ENCODE results near the gene ROR1.
A peak's percentile ranks its signal among the peaks of the same experiment; 100 is the strongest.

ROR1 gene

GRCh38 chr1:64117492-64117891 is 343.7 kb downstream of the ROR1 start:
- DNase-seq (ENCODE audit: low read depth), result no peak
- no peak for TF ChIP-seq CTCF (conservative IDR thresholded peaks at IDR 0.05; ENCODE audit: low read depth, low read length)
- H3K4me3 ChIP-seq (ENCODE audit: low read depth, low read length), result no peak overlapping the region

GRCh38 chr1:64121766-64122385 is 348.1 kb downstream of the ROR1 start:
- no peak for TF ChIP-seq CTCF (conservative IDR thresholded peaks at IDR 0.05; ENCODE audit: low read depth, low read length)
- DNase-seq (ENCODE audit: low read depth), result no peak
- no peak overlapping the region for H3K4me3 ChIP-seq (ENCODE audit: low read depth, low read length)

GRCh38 chr1:64122588-64122987 is 348.8 kb downstream of the ROR1 start:
- TF ChIP-seq CTCF (conservative IDR thresholded peaks at IDR 0.05; ENCODE audit: low read depth, low read length), result no peak
- no peak for DNase-seq (ENCODE audit: low read depth)
- H3K4me3 ChIP-seq (ENCODE audit: low read depth, low read length), result no peak overlapping the region

GRCh38 chr1:64124704-64125440 is 351.1 kb downstream of the ROR1 start:
- TF ChIP-seq CTCF (conservative IDR thresholded peaks at IDR 0.05; ENCODE audit: low read depth, low read length), result no peak
- no peak for DNase-seq (ENCODE audit: low read depth)
- no peak overlapping the region for H3K4me3 ChIP-seq (ENCODE audit: low read depth, low read length)

GRCh38 chr1:64126581-64126980 is 352.8 kb downstream of the ROR1 start:
- DNase-seq (ENCODE audit: low read depth), result no peak
- H3K4me3 ChIP-seq (ENCODE audit: low read depth, low read length), result no peak overlapping the region
- no peak for TF ChIP-seq CTCF (conservative IDR thresholded peaks at IDR 0.05; ENCODE audit: low read depth, low read length)

GRCh38 chr1:64127297-64127696 is 353.5 kb downstream of the ROR1 start:
- no peak overlapping the region for H3K4me3 ChIP-seq (ENCODE audit: low read depth, low read length)
- no peak for DNase-seq (ENCODE audit: low read depth)
- no peak for TF ChIP-seq CTCF (conservative IDR thresholded peaks at IDR 0.05; ENCODE audit: low read depth, low read length)

GRCh38 chr1:64129701-64130100 is 355.9 kb downstream of the ROR1 start:
- DNase-seq (ENCODE audit: low read depth), result peak; percentile 26
- no peak overlapping the region for H3K4me3 ChIP-seq (ENCODE audit: low read depth, low read length)
- no peak for TF ChIP-seq CTCF (conservative IDR thresholded peaks at IDR 0.05; ENCODE audit: low read depth, low read length)

Measured in choroid plexus epithelial cell (primary cell).